Omental fat pad (tissue), 4 donors: Measurements from ENCODE around the gene SLBP. TPM values are rescaled to one million over a fixed set of nuclear protein-coding genes. Genes with fewer than 3 reads are reported as not detected.

Experiments used
- ATAC-seq: fragments of 150-250 bp; one replicate; pipeline ENCODE4 v1.9.1; 2016; ENCODE audit warnings: mild to moderate bottlenecking, moderate library complexity; ENCODE audit not compliant: low FRiP score
- DNase-seq: peaks from one replicate; pipeline ENCODE4 v3.0.0-alpha.2; 2019; ENCODE audit warnings: low spot score
- total RNA-seq, 4 donors: library from RNA; depleted of rRNA; stranded (reverse); fragments of >200 nt; gene quantifications; one replicate each; pipeline ENCODE4 v1.1.0, GENCODE V29; 2016
- TF ChIP-seq, protein P1 (sequence below), 3 donors: fragments of 450-650 bp; IDR thresholded peaks; one replicate each; pipeline ENCODE4 v1.5.1; 2016 to 2017; ENCODE audit warnings: antibody characterized with exemption in 3 of 3, mild to moderate bottlenecking in 3 of 3, moderate library complexity in 2 of 3

SLBP gene
- total RNA-seq, 4 donors from 2014 or later, result 33.3 to 58.4 (median 40.3) TPM

DNA sequence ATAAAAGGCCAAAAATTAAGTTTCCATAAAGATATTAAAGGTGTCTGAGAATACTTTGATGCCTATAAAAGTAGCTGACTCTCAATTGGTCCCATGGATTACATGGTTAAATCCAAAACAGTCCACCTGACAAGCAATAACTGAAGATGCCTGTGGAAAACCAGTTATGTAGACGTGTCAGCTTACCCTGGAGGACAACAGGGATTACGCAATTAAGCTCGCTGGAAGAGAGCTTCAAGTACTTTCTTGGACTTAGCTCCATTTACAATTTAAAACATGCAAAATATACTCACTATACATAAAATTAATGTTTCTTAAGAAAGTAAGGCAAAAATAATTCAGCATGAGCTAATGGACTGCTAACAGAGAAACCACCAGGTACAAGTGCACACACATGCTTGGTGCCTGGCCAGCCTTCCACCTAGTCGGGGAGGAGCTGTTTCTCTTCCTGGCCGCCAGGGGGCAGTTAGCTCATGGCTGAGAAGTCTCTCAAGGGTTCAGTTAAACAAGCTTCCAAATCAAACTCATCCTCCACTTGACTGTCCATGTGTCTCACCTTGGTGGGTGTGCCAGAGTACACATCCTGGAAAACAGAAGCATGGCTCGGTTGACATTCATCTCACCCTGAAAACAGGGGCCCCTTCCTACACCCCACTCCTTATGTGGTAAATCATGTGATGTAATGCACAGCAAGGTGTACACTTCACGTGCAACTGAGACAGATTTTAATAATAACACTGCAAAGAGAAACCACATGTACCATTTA, 18.8 kb downstream of the SLBP start:
- ATAC-seq, result peak; percentile 66
- DNase-seq, result no peak
- TF ChIP-seq, protein P1, sequence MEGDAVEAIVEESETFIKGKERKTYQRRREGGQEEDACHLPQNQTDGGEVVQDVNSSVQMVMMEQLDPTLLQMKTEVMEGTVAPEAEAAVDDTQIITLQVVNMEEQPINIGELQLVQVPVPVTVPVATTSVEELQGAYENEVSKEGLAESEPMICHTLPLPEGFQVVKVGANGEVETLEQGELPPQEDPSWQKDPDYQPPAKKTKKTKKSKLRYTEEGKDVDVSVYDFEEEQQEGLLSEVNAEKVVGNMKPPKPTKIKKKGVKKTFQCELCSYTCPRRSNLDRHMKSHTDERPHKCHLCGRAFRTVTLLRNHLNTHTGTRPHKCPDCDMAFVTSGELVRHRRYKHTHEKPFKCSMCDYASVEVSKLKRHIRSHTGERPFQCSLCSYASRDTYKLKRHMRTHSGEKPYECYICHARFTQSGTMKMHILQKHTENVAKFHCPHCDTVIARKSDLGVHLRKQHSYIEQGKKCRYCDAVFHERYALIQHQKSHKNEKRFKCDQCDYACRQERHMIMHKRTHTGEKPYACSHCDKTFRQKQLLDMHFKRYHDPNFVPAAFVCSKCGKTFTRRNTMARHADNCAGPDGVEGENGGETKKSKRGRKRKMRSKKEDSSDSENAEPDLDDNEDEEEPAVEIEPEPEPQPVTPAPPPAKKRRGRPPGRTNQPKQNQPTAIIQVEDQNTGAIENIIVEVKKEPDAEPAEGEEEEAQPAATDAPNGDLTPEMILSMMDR (IDR thresholded peaks at IDR 0.05), result peak in 1 of 3 donors; percentile 44

DNA sequence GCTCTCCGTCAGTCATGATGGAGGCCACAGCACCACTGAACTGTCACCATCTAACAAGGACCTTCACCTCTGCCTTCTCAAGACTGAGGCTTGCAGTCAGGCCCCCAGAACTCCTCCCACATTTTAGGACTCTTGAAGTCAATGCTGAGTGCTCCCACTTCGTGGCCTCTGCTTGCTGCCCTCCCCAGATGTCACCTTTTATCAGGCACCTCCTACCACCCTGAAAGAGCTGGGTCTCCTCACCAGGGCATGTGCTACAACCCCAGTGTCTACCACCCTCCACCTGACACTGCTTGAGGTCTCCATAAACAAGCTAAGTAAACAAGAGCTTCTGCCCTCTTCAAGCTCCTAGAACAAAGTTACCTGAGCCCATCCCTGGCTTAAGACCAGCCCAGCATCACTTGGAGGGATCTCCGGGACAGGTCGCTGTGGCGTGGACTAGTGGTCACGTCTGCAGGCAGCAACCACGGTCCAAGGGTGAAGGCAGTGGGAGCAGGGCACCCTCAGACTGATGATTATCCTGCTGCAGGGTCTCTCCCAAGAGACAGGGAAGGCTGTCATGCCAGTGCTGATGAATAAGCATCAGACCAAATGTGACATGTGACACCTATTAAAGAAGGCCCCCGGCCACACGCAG, 20.3 kb downstream of the SLBP start:
- ATAC-seq, result no peak
- TF ChIP-seq, protein P1 (IDR thresholded peaks at IDR 0.05), result no peak
- DNase-seq, result no peak

- ATAC-seq (no peak), DNase-seq (no peak)
- TF ChIP-seq, protein P1 (IDR thresholded peaks at IDR 0.05), result no peak
These were observed 21.4 kb downstream of the SLBP start for GRCh38 chr4:1690698-1691097.

DNA sequence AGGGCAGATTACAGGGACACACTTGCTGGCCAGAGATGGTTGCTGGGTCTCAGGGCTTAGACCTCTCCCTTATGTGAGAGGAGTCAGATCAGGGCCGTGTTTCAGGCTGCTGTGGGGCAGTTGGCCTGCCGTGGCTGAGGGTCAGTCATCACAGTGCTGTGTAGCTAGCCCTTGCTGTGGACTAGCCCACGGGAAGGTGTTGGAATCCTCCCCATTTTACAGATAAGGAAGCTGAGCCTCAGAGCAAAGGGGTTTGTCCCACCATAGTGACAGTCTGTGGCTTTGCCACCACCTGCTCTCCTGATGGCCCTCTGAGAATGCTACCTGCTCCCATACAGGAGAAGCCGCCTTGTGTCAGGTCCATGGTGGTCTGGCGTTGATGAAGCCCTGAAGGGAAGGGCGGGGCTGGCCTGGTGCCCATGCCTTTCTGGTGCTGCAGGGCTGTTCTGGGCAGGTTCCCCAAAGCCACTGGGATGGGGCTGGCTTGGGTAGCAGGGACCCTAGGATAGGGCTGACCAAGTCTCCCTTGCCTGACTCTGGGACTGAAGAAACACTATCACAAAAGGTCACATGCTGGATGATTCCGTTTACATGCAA, 25.6 kb downstream of the SLBP start:
- TF ChIP-seq, protein P1 (IDR thresholded peaks at IDR 0.05), result no peak
- DNase-seq (no peak), ATAC-seq (no peak)

- TF ChIP-seq, protein P1 (IDR thresholded peaks at IDR 0.05), result no peak
These were observed 26.6 kb downstream of the SLBP start for GRCh38 chr4:1685235-1686150.

GRCh38 chr4:1684506-1685234, 27.4 kb downstream of the SLBP start:
- TF ChIP-seq, protein P1 (IDR thresholded peaks at IDR 0.05), result no peak
- peak; percentile 24 for ATAC-seq
- DNase-seq, result peak; percentile 92

More at GRCh38 chr4:1685235-1686150, 26.6 kb downstream of the SLBP start:
- ATAC-seq (no peak), DNase-seq (no peak)
